Osteoblast (primary cell): ENCODE results near the gene UBL7. TPM values are rescaled to one million over a fixed set of nuclear protein-coding genes. Genes with fewer than 3 reads are reported as not detected.
A peak's percentile ranks its signal among the peaks of the same experiment; 100 is the strongest.

Experiments used
- DNase-seq: peaks from one replicate; pipeline ENCODE4 v3.0.0; 2011; ENCODE audit warnings: low spot score, mixed read lengths; ENCODE audit not compliant: insufficient read length; ENCODE audit errors: missing footprints
- H2AFZ ChIP-seq: 2 replicates; pipeline ENCODE4 v1.6.0; 2011; ENCODE audit warnings: mild to moderate bottlenecking, low read length
- H3K27ac ChIP-seq: 2 replicates; pipeline ENCODE4 v1.5.1; 2011; ENCODE audit warnings: mild to moderate bottlenecking, low read depth, low read length, moderate library complexity
- H3K27me3 ChIP-seq: 2 replicates; pipeline ENCODE4 v1.6.0; 2012; ENCODE audit warnings: mild to moderate bottlenecking, control low read depth, inconsistent platforms, low read length, moderate library complexity; ENCODE audit not compliant: insufficient read depth
- H3K36me3 ChIP-seq: 2 replicates; pipeline ENCODE4 v1.5.1; 2011; ENCODE audit warnings: mild to moderate bottlenecking, low read length, control low read depth, moderate library complexity; ENCODE audit not compliant: insufficient read depth
- H3K4me1 ChIP-seq: 2 replicates; pipeline ENCODE4 v1.5.1; 2011; ENCODE audit warnings: mild to moderate bottlenecking, low read length, control low read depth, moderate library complexity; ENCODE audit not compliant: insufficient read depth
- H3K4me2 ChIP-seq: 2 replicates; pipeline ENCODE4 v1.6.0; 2011; ENCODE audit warnings: mild to moderate bottlenecking, low read length; ENCODE audit not compliant: insufficient read depth
- H3K4me3 ChIP-seq: fragments of 200-600 bp; sonication (generic); 3 replicates; pipeline ENCODE4 v1.5.1; 2012; ENCODE audit warnings: mild to moderate bottlenecking, low read length, inconsistent platforms; ENCODE audit not compliant: insufficient read depth
- H3K79me2 ChIP-seq: 2 replicates; pipeline ENCODE4 v1.6.0; 2012; ENCODE audit warnings: mild to moderate bottlenecking, low read length, control low read depth, inconsistent platforms; ENCODE audit not compliant: insufficient read depth
- H3K9me3 ChIP-seq: 2 replicates; pipeline ENCODE4 v1.5.1; 2011; ENCODE audit warnings: low read depth, low read length, control low read depth
- H4K20me1 ChIP-seq: 2 replicates; pipeline ENCODE4 v1.6.0; 2012; ENCODE audit warnings: mild to moderate bottlenecking, low read length, control low read depth; ENCODE audit not compliant: insufficient read depth
- total RNA-seq: library from RNA; depleted of rRNA; stranded (reverse); fragments of >200 nt; gene quantifications from 2 replicates; pipeline ENCODE4 v1.2.3, GENCODE V29; 2012
- TF ChIP-seq, protein P1 (sequence below): IDR thresholded peaks from 2 replicates; pipeline ENCODE4 v1.5.1; 2011; ENCODE audit warnings: mild to moderate bottlenecking, low read depth, low read length, moderate library complexity; ENCODE audit errors: extremely low read depth

UBL7 gene
- total RNA-seq, 1 donor: 39.8 TPM

DNA sequence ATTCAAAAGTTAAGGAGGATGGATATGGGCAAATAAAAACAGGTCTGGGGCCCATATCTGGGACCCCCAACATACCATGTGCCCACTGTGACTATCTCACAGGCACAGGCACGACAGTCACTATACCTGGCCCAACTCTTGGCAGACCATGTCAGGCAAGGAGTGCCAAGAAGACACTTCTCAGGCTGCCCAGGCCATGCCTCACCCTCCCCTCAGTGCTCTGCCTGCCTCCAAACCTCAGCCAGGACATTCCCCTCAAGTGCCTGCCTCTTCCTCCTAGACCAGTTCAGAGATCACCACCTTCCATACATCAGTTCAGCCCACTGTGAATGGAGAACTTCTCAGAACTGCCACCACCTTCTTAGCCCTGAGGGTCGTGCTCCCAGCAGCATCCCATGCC, 22.8 kb downstream of the UBL7 start:
- Histone ChIP-seq H4K20me1 (no peaks in the 10 kb centered on the region), H3K27me3 (no peaks in the 10 kb centered on the region), H3K4me3 (no peak overlapping the region), H3K79me2 (peaks cover 15% of the 10 kb centered on the region), H3K4me1 (peaks cover 18% of the 10 kb centered on the region), H3K4me2 (no peak overlapping the region), H3K27ac (no peak overlapping the region), H3K9me3 (no peaks in the 10 kb centered on the region), H3K36me3 (no peaks in the 10 kb centered on the region), H2AFZ (peak overlapping the region; percentile 3)
- TF ChIP-seq, protein P1, sequence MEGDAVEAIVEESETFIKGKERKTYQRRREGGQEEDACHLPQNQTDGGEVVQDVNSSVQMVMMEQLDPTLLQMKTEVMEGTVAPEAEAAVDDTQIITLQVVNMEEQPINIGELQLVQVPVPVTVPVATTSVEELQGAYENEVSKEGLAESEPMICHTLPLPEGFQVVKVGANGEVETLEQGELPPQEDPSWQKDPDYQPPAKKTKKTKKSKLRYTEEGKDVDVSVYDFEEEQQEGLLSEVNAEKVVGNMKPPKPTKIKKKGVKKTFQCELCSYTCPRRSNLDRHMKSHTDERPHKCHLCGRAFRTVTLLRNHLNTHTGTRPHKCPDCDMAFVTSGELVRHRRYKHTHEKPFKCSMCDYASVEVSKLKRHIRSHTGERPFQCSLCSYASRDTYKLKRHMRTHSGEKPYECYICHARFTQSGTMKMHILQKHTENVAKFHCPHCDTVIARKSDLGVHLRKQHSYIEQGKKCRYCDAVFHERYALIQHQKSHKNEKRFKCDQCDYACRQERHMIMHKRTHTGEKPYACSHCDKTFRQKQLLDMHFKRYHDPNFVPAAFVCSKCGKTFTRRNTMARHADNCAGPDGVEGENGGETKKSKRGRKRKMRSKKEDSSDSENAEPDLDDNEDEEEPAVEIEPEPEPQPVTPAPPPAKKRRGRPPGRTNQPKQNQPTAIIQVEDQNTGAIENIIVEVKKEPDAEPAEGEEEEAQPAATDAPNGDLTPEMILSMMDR: no peak
- no peak for DNase-seq

DNA sequence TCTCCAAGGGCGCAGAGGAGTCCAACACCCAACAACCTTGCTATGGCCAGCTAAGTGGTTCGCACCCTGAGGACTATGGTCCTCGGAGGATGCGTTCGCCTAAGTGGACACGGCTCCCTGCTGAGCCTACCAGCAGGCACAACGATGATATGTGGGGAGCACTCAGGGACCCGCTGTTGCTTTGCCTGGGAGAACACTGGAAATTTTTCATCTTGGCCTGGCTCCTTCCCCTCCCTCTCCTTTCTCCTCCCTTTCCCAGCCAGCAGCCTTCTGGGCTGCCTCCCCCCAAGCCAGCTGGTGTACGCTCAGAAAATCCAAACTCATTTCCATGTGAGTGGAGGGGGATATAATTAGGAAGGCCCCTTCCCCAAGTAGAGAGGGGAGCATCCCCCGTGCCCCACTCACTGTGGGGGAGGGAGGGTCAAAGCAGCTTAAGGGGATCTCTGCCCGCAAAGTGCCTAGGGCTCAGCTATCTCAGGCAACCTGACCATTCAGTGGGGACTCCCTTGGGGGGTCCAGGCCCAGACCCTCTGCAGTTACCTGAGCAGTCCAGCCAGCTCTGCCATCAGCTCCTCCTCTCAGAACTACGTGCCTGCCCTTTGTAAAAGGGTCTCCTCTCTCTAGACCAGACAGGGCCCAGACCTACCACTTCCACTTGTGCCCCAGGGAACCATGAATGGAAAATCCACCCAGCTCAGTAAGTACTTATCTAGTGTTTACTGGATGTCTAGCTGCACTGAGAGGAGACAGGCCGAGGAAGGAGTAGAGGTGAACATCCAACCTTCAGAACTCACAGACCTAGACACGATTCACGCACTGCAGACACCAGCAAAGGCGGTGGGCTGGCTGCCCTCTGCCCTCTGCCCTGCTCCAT, 26.5 kb downstream of the UBL7 start:
- Histone ChIP-seq H3K27ac (peak overlapping the region; percentile 66), H3K36me3 (no peaks in the 10 kb centered on the region), H2AFZ (peak overlapping the region; percentile 88), H3K27me3 (no peaks in the 10 kb centered on the region), H3K4me2 (peak overlapping the region; percentile 92), H3K79me2 (peaks cover 52% of the 10 kb centered on the region), H4K20me1 (peaks cover 32% of the 10 kb centered on the region), H3K9me3 (no peaks in the 10 kb centered on the region), H3K4me3 (peak overlapping the region; percentile 91), H3K4me1 (peaks cover 36% of the 10 kb centered on the region)
- peak; percentile 85 for DNase-seq
- TF ChIP-seq, protein P1: no peak

DNA sequence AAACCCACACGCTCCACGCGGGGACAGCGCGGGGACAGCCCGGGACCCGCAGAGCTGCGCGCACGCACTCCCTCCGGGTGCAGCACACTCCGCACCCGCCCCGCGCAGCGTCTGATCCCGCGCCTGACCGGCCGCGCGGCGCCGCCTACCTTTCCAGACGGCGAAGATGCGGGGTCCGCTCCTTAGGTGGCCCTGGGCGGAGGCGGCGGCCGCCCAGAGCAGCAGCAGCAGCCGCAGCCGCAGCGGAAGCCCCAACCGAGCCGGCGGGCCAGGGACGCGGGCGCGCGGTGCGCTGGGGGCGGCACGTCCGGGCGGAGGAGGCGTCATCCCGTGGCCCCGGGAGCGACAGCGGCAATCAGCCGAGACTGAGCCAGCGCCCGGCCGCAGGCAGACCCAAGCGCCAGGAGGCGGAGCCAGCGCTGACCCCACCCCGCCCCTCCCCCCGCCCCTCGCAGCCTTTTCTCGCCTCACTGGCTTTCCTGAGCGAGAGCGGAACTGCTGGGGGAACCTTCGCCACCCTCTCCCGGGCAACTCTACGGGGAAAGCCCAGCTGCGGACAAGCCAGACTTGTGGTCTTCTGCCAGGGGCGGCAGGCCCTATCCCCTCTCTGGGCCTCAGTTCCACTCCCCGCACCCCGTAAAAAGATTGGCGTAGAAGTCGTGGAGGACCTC, 27.2 kb downstream of the UBL7 start, which contains the start of gene SEMA7A:
Gene SEMA7A (minus strand): TSS at position 367 of the 671 bp plus-strand sequence. CDS start 40 bp downstream, at position 327.
- peak within 1 kb of the TSS; percentile 92 for H3K4me2 ChIP-seq
- no peaks in the 10 kb centered on the region for H3K27me3 ChIP-seq
- no peaks in the 10 kb centered on the region for H3K9me3 ChIP-seq
- H3K4me1 ChIP-seq: peaks cover 43% of the 10 kb centered on the region
- peaks cover 40% of the 10 kb centered on the region for H4K20me1 ChIP-seq
- DNase-seq: peak; percentile 99
- peak within 1 kb of the TSS; percentile 88 for H2AFZ ChIP-seq
- H3K27ac ChIP-seq: peak within 1 kb of the TSS; percentile 66
- peak within 1 kb of the TSS; percentile 91 for H3K4me3 ChIP-seq
- H3K79me2 ChIP-seq: peaks cover 60% of the 10 kb centered on the region
- TF ChIP-seq, protein P1: no peak
- no peaks in the 10 kb centered on the region for H3K36me3 ChIP-seq
